DMS 273 treated with DMSO at 0.1 percent for 48 hours (cell line): ENCODE data around the gene REG1A.

ENCODE experiments used
- DNase-seq: peaks from one replicate; lab custom pipeline; 2025; lab: John Stamatoyannopoulos, UW

Gene REG1A

GRCh38 chr2:79125721-79125985, 5.4 kb downstream of the REG1A start:
- no peak for DNase-seq

- no peak for DNase-seq
These were observed 8.1 kb downstream of the REG1A start for GRCh38 chr2:79128406-79128805.

DNA sequence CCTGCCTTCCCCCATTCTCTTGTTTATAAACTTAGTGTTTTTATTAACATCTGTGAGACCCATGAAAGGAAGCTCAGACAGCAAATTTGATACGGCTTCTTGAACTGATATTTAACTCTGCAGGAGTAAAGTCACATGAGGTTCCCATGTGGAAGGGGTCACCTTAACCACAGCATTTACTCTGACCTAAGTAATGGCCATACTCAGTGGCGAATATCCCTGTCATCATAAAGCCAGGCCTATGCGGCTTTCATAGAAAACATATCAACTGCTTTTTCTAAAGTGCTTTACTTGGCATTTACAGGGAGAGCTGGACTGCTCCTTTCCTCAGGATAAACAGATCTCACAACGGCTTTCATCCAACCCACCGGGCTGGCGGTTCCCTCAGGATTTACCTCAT, 9.0 kb downstream of the REG1A start:
- no peak for DNase-seq

DNA sequence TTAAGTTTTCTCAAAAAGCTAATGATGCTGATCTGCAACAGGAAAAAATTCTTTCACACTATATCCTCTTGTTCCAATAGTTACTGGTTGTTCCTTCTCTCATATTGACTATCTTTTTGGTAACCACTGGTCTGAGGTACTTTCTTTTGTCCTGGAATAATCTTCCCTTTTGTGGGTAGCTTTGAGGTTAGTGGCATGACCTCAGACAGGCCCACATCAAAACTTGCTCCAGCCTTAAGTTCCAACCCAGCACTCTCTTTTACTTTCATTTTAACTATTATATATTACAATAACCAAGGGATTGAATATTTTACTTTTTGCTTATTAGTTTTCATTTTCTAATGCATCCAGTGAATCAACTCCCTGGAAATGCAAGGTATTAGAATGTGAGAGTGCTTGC, 9.5 kb downstream of the REG1A start:
- no peak for DNase-seq

- DNase-seq, result no peak
These were observed 11.4 kb downstream of the REG1A start for GRCh38 chr2:79131687-79132086.

DNA sequence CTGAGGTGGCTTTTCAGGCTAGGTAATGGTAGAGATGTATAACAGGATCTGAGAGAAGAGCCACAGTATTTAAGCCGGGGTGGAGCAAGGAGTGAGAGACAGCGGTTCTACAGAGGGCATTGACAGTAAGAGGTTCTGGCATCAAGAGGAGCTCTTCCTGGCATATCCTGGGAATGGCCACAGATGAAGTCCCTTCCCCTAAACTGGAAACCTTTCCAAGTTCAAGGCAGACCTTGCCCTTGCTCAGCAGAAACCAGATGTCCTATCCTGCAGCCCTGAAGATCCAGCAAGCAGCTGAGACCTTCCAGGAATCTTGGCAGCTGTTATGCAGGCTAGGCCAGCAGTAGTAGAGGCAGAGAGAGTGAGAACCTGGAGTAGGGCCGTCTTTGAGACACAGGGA, 18.1 kb downstream of the REG1A start:
- no peak for DNase-seq

DNA sequence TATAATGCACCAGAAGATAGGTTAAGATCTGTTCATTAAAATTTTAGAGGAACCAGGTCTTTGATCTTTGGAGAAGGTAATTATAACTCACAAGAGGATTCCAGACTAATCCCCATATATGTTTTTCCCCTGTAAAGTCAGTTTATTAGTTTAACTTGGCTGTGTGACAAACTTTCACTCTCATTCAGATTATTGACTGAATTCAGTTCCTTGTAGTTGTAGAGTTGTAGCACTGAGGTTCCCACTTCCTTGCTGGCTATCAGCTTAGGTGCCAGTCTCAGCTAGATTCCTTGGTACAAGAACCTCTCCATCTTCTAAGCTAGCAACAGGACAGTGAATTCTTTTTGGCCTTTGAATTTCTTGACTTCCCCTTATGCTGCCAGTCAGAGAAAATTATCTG, 19.1 kb downstream of the REG1A start:
- no peak for DNase-seq

DNA sequence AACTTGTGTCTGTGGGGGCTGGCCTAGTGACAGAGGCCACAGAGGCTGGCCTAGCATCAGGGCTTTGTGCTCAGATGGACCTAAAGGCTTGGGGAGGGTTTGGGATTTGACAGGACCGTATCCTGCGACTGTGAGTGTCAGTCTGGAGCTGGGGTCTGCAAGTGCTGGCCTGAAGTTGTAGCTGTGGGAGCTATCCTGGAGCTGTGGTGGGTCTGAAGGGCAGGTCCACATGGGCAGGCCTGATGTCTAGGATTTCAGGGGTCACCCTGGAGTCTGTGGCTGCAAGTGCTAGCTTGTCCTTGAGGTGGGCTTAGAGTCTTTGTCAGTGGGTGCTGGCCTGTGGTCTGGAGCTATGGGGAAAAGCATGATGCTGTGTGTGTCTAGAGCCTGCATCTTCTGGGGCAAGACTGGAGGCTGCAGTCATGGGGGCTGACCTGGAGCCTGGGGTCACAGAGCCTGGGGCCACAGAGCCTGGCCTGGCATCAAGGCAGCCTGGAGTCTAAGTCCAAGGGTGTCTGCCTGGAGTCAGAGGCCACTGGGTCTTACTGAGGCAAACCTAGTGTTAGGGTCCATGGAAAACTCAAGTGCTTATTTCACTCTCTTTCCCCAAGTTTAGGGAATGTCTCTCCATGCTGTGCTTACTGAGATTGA, 35.7 kb downstream of the REG1A start:
- DNase-seq, result no peak

- no peak for DNase-seq
These were observed 38.7 kb downstream of the REG1A start for GRCh38 chr2:79159030-79159429.

GRCh38 chr2:79159653-79160052, 39.4 kb downstream of the REG1A start, which contains the start of gene REG3A:
REG3A (minus strand) TSS chr2:79159753; CDS start chr2:79159405, 348 bp downstream.
- no peak for DNase-seq

- DNase-seq, result no peak
These were observed 41.8 kb downstream of the REG1A start for GRCh38 chr2:79162132-79162531.

GRCh38 chr2:79162801-79163200, 42.5 kb downstream of the REG1A start:
- DNase-seq, result no peak

DNA sequence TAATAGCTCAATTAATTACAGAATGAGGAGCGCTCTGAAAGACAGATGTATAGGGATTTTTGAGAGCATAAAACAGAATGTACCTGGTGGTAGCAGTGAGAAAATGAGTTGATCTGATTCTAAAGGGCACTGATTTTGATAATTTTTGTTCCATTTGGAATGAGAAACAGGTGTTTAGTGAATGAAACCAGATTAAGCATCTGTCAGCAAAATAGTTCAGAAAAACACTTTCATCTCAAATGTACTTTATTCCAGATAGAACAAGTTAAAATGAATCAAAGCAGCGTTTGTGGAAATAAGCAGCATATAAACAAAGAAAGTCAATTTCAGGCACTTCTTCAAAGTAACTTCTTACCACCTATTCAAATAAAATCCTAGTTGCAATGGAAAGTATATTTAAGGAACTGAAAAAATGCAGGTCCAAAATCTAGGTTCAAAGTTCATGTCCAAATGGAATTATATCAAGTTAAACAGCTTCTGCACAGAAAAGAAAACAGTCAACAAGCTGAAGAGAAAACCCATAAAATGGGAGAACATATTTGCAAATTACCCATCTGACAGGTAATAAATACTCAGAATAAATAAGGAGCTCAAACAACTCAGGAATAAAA, 51.2 kb downstream of the REG1A start:
- DNase-seq, result no peak
